Left lobe of liver (tissue), 1 donor: ENCODE data around the gene RAD51D. TPM values are rescaled to one million over a fixed set of nuclear protein-coding genes. Genes with fewer than 3 reads are reported as not detected.

Source experiments
- total RNA-seq: library from RNA; stranded (reverse); gene quantifications from one replicate; pipeline ENCODE4 v1.2.1, GENCODE V29; 2021
- donor health status: DM: no; HTN: yes; CAD: no.

Gene RAD51D
- total RNA-seq, 1 donor from 2014 or later: 4.4 TPM

Other genes starting within 250 kb of the RAD51D start
- gene CCT6B, start 158.4 kb downstream of the RAD51D start, total RNA-seq: 2.1 TPM
- gene ZNF830, start 158.3 kb downstream of the RAD51D start, total RNA-seq: 4.4 TPM
- gene LIG3, start 139.3 kb downstream of the RAD51D start, total RNA-seq: 16.3 TPM
- 36.5 TPM for gene RFFL, start 56.2 kb downstream of the RAD51D start, total RNA-seq
- gene FNDC8, start 1.8 kb upstream of the RAD51D start, total RNA-seq: not detected
- 6.8 TPM for gene NLE1, start 22.4 kb upstream of the RAD51D start, total RNA-seq
- gene UNC45B, start 28.0 kb upstream of the RAD51D start, total RNA-seq: not detected
- gene SLC35G3, start 74.5 kb upstream of the RAD51D start, total RNA-seq: not detected
- gene SLFN5, start 123.2 kb upstream of the RAD51D start, total RNA-seq: 5.2 TPM